Measurements from ENCODE around the gene ZNF169.
"Not testable (repeated sequence)": the region's sequence is repeated elsewhere in the genome, so short reads cannot be mapped to it uniquely, and the experiment has no call there.

ZNF169 gene

DNA sequence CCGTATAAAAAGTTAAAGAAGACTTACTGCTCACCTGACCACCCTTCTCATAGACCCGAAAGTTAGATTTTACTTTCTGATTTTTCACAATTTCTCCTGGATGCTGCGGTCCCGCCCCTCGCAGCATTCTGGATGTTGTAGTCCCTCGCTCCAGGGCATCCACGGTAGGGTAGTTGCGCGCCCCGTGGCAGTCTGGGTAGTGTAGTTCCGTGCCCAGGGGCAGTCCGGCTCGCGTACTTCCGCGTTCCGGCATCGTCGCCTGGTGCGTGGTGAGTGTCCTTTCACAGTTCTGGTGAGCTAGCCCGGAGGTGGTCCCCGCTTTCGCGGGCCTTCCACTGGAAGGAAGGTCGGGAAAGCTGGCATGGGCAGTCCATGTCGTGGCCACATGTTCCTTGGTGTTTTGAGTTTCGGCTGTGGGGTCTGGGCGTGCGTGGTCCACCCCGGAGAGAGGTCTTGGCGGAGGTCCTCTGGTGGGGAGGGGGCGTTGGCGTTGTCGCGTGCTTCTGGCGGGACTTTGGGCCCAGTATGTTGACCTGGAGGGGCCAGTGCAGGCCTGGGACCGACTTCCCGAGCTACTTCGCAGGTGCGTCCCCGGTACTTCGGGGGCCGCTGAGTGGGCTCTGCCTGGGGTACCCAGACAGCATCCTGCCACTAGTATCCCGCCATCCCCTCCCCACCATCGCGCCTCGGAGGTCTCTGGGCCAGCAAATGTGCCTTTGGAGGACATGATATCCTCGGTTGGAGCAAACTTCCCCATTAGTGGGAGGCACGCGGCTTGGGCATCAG is at the start of gene ZNF169:
Gene ZNF169 (plus strand): TSS at position 222 of the 786 bp plus-strand sequence. CDS start 19,515 bp downstream, outside the sequence.
- TF ChIP-seq, protein P1, sequence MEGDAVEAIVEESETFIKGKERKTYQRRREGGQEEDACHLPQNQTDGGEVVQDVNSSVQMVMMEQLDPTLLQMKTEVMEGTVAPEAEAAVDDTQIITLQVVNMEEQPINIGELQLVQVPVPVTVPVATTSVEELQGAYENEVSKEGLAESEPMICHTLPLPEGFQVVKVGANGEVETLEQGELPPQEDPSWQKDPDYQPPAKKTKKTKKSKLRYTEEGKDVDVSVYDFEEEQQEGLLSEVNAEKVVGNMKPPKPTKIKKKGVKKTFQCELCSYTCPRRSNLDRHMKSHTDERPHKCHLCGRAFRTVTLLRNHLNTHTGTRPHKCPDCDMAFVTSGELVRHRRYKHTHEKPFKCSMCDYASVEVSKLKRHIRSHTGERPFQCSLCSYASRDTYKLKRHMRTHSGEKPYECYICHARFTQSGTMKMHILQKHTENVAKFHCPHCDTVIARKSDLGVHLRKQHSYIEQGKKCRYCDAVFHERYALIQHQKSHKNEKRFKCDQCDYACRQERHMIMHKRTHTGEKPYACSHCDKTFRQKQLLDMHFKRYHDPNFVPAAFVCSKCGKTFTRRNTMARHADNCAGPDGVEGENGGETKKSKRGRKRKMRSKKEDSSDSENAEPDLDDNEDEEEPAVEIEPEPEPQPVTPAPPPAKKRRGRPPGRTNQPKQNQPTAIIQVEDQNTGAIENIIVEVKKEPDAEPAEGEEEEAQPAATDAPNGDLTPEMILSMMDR (IDR thresholded peaks at IDR 0.05; ENCODE audit: low read depth, low read length, missing control alignments), result no peak
- H3K4me3 ChIP-seq (ENCODE audit: low read depth, low read length), result peak within 1 kb of the TSS; percentile 83
- DNase-seq (ENCODE audit: low read depth), result peak; percentile 57

DNA sequence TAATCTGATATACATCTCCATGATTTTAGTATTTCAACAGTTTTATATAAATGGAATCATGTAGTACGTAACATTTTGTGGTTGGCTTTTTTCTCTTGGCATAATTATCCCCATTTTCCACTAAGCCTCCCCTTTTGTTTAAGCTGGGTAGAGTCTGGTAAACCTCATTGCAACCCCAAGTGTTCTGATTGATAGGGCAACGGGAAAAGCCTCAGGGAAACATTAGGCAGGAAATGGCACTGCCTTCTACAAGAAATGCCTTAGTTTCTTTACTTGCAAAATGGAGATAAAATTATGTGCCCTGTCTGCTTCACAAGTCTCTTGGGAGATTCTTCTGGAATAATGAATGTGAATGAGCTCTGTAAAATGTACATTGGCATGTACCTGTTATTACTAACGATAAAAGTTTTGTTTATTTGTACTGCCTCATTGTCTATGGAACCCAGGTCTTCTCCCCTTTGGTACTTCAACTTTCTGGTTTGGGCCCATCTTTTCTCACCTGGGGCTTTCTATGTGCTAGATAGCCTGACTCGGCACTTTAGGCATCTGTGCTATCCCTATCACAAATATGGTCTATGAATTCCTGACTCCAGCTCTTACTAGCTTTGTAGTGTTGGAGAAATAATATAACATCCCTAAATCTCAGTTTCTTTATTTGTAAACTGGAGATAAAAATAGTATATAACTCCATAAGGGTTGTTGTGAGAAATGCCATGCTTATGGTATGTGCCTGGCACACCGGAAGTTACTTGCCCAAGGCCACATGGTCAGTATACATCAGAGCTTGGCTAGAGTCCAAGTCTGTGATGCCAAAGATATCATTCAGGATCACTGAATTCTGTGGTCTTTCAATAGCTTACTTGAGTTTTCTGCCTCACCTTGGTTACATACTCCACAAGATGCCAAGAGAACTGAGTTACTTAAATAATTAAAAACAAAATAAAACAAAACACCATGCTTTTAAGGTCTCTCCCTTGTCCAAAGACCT is 48.2 kb upstream of the ZNF169 start:
- no peak for DNase-seq (ENCODE audit: low read depth)
- no peak overlapping the region for H3K4me3 ChIP-seq (ENCODE audit: low read depth, low read length)
- TF ChIP-seq, protein P1 (IDR thresholded peaks at IDR 0.05; ENCODE audit: low read depth, low read length, missing control alignments), result no peak

DNA sequence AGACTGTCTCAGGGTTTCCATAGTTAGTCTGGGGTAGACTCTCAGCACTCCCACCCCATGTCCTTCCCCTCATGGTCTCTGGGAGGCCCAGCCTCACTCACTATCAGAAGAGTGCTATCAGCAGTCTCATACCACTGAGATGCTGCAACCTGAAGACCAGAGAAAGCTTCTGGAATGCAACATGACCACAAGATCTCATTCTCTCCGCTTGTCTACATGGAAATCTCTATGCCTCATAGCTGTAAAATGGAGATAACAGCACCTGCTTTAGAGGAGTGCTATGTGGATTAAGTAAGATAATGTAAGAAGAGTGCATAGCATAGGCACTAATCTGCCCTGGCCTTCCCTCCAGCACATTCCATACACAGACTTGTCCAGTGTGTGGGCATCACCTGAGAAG is 47.0 kb upstream of the ZNF169 start:
- H3K4me3 ChIP-seq (ENCODE audit: low read depth, low read length), result no peak overlapping the region
- DNase-seq (ENCODE audit: low read depth), result no peak
- TF ChIP-seq, protein P1 (IDR thresholded peaks at IDR 0.05; ENCODE audit: low read depth, low read length, missing control alignments), result no peak

DNA sequence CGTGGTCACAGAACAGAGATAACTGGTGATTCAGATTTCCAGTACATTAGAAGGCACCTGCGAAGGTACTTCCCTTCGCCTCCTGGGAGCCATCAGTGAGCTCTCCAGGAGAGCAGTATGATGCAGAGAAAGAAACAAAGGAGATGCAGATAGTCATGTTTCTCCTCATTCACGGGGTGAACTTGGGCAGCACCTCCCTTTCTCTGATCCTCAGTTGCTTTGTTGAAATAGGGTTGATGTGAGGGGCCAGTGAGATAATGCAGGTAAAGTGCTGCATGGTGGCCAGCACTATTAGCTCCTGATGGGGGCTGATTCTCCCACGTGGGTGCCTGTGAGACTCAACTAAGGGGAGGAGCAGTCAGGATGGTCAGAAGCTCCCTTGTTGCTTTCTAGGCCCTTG is 46.6 kb upstream of the ZNF169 start:
- H3K4me3 ChIP-seq (ENCODE audit: low read depth, low read length), result no peak overlapping the region
- no peak for DNase-seq (ENCODE audit: low read depth)
- TF ChIP-seq, protein P1 (IDR thresholded peaks at IDR 0.05; ENCODE audit: low read depth, low read length, missing control alignments), result no peak

DNA sequence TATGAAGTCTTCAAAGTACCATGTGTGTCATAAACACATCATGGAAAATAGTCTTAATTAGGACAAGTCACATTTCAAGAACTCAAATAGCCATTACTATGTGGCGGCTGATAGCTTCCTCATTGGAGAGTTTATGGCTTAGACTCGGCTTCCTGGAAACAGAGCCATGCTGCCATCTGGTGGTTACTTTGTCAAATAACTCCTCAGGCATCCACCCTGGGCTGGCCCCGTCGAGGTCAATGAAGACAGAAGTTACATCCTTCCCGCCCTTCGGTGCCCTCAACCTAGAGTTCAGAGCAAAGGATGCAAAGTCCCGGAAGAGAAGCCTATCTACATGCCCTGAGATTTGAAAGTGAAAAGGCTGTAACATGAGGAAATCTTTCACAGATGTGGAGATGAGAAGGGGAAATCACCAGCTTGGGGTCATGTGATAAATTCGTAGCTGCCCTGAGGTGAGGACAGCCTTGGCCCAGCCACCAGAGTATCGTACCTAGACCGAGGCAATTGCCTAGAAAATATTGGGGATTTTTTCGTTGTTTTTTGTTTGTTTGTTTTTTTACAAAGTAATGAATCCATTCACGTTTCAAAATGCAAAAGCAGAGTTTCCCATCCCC is 45.5 kb upstream of the ZNF169 start:
- DNase-seq (ENCODE audit: low read depth), result peak; percentile 62
- TF ChIP-seq, protein P1 (IDR thresholded peaks at IDR 0.05; ENCODE audit: low read depth, low read length, missing control alignments), result peak; percentile 71
- no peak overlapping the region for H3K4me3 ChIP-seq (ENCODE audit: low read depth, low read length)

DNA sequence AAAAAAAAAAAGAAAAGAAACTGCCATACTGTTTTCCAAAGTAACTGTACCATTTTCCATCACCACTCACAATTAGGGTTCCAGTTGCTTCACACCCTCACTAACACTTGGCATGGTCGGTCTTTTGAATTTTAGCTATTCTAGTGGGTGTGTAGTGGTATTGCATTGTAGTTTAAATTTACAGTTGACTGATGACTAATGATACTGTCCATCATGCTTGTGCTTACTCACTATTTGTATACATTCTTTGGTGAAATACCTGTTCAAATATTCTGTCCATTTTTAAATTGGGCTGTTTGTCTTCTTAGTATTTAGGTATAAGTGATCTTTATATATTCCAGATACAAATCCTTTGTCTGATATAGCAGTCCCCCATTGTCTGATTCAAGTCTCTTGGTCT is 36.2 kb upstream of the ZNF169 start:
- DNase-seq (ENCODE audit: low read depth), result no peak
- TF ChIP-seq, protein P1 (IDR thresholded peaks at IDR 0.05; ENCODE audit: low read depth, low read length, missing control alignments), result no peak
- H3K4me3 ChIP-seq (ENCODE audit: low read depth, low read length), result no peak overlapping the region

DNA sequence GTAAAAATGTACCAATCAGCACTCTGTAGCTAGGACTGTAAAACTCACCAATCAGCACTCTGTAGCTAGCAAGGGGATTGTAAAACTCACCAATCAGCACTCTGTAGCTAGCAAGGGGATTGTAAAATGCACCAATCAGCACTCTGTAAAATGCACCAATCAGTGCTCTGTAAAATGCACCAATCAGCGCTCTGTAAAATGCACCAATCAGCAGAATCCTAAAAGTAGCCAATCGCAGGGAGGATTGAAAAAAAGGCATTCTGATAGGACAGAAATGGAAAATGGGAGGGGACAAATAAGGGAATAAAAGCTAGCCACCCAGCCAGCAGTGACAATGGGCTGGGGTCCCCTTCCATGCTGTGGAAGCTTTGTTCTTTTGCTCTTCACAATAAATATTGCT is 33.7 kb upstream of the ZNF169 start:
- H3K4me3 ChIP-seq (ENCODE audit: low read depth, low read length); DNase-seq (ENCODE audit: low read depth): not testable (repeated sequence)

Measured in GM12864 (cell line).